HT-29 (cell line): ENCODE results near the gene FANCG. TPM values are rescaled to one million over a fixed set of nuclear protein-coding genes. Genes with fewer than 3 reads are reported as not detected.

Experiments
- small RNA-seq: library from RNA; depleted of rRNA; stranded (forward); fragments of <200 nt; gene quantifications from one replicate; pipeline ENCODE3, GENCODE V24; 2014
- total RNA-seq: library from RNA; depleted of rRNA; stranded (reverse); fragments of >200 nt; shearing (Covaris generic); gene quantifications from 2 replicates; pipeline ENCODE4 v1.2.3, GENCODE V29; 2014; rRNA removed

Gene FANCG
- total RNA-seq, 1 experiment from 2014 or later, result 62.5 TPM

Small RNA genes within 50 kb of the gene (small RNA-seq; reads per million reads assigned to genes)
- gene RN7SL338P, result not detected

Other genes with a start within 250 kb of the FANCG start
- gene PHF24, start 121.7 kb downstream of the FANCG start, total RNA-seq, result not detected in 2 replicates
- gene DNAJB5, start 90.2 kb downstream of the FANCG start, total RNA-seq, result 2.1 and 3.7 TPM in 2 replicates
- 347 and 349 TPM in 2 replicates for gene VCP, start 7.3 kb downstream of the FANCG start, total RNA-seq
- gene PIGO, start 16.6 kb upstream of the FANCG start, total RNA-seq, result 33.4 and 38.5 TPM in 2 replicates
- 252 and 264 TPM in 2 replicates for gene STOML2, start 23.2 kb upstream of the FANCG start, total RNA-seq
- 13.1 and 13.8 TPM in 2 replicates for gene ATOSB, start 35.9 kb upstream of the FANCG start, total RNA-seq
- 11.8 and 13.3 TPM in 2 replicates for gene UNC13B, start 82.1 kb upstream of the FANCG start, total RNA-seq